K562 (cell line): ENCODE results near the gene OR2L13. TPM values are rescaled to one million over a fixed set of nuclear protein-coding genes. Genes with fewer than 3 reads are reported as not detected.

Experiments used
- ATAC-seq: fragments of 200-7000 bp; cut with Tn5 transposase; 3 replicates; pipeline ENCODE4 v1.9.1; 2020; ENCODE audit warnings: moderate library complexity
- BruUV-seq: library from RNA; stranded (reverse); fragments of 400-500 nt; replicated peaks from 2 replicates; lab custom pipeline; 2021; lab: Mats Ljungman, UMichigan
- CTCF ChIA-PET: fragments of 300-600 bp; formaldehyde crosslinking; extraction: SDS; loops from one replicate; lab custom pipeline; 2021; ENCODE audit warnings: low intra/inter-chr PET ratio; lab: Yijun Ruan, JAX
- POLR2A ChIA-PET: fragments of 300-600, 350-650 bp; sonication (Branson Sonifier 250); formaldehyde crosslinking; extraction: SDS; loops from one replicate; lab custom pipeline; 2021; ENCODE audit warnings: antibody characterized with exemption, inconsistent platforms; lab: Yijun Ruan, JAX
- DNase-seq, 4 experiments: peaks; one replicate each; pipeline versions ENCODE4 v3.0.0 to v3.0.0-alpha.2; 2011 to 2018; ENCODE audit warnings: low spot score in 3 of 4, mixed read lengths in 3 of 4; ENCODE audit errors: extremely low read depth in 1 of 4
- FAIRE-seq: peaks from 2 replicates; lab custom pipeline; 2011; peaks lifted over from hg19 to GRCh38; lab: Jason Lieb, UNC
- H2AFZ ChIP-seq: 2 replicates; pipeline ENCODE4 v1.6.0; 2011; ENCODE audit warnings: low read depth, low read length, control low read depth, inconsistent platforms
- H3K27ac ChIP-seq: fragments of 200-600 bp; 3 replicates; pipeline ENCODE4 v1.8.0; 2011; ENCODE audit warnings: low read depth, mild to moderate bottlenecking, control low read depth, inconsistent platforms, low read length, moderate library complexity, mixed read lengths; ENCODE audit errors: extremely low read depth
- H3K27me3 ChIP-seq, 2 experiments: fragments of 300-600 bp in 1 of 2; 2 replicates in 1 of 2; 3 replicates in 1 of 2; pipeline versions ENCODE4 v1.6.0 to v1.8.0; 2011; ENCODE audit warnings: inconsistent platforms in 2 of 2, low read length in 2 of 2, mild to moderate bottlenecking in 1 of 2, mixed read lengths in 1 of 2, moderate library complexity in 1 of 2; ENCODE audit not compliant: control insufficient read depth in 2 of 2, insufficient read depth in 2 of 2
- H3K36me3 ChIP-seq: fragments of 300-600 bp; 3 replicates; pipeline ENCODE4 v1.8.0; 2011; ENCODE audit warnings: mild to moderate bottlenecking, low read length, inconsistent platforms; ENCODE audit not compliant: control insufficient read depth, insufficient read depth
- H3K4me1 ChIP-seq, 2 experiments: fragments of 200-600 bp in 1 of 2; replicated peaks in 1 of 2; 2 replicates in 1 of 2; 3 replicates in 1 of 2; pipeline versions ENCODE4 v1.5.1 to v1.8.0; 2011; ENCODE audit warnings: inconsistent platforms in 2 of 2, low read length in 2 of 2, mild to moderate bottlenecking in 1 of 2, mixed read lengths in 1 of 2, moderate library complexity in 1 of 2; ENCODE audit not compliant: control insufficient read depth in 2 of 2, insufficient read depth in 2 of 2
- H3K4me2 ChIP-seq: 2 replicates; pipeline ENCODE4 v1.6.1; 2011; ENCODE audit warnings: low read length, control low read depth, inconsistent platforms, mixed read lengths; ENCODE audit not compliant: insufficient read depth
- H3K4me3 ChIP-seq: fragments of 200-600 bp; sonication (generic), shearing (Covaris generic); 2 replicates; pipeline ENCODE4 v1.5.1; 2016; ENCODE audit warnings: control low read depth, inconsistent platforms
- H3K79me2 ChIP-seq: fragments of 200-600 bp; 3 replicates; pipeline ENCODE4 v1.8.0; 2011; ENCODE audit warnings: low read length, inconsistent platforms; ENCODE audit not compliant: control insufficient read depth, insufficient read depth
- H3K9ac ChIP-seq, 2 experiments: 2 replicates each; pipeline versions ENCODE4 v1.6.0 to v1.6.1; 2011; ENCODE audit warnings: low read depth in 2 of 2, low read length in 2 of 2, control low read depth in 1 of 2, inconsistent platforms in 1 of 2, mild to moderate bottlenecking in 1 of 2, mixed read lengths in 1 of 2; ENCODE audit not compliant: insufficient read depth in 1 of 2
- H3K9me1 ChIP-seq: one replicate; pipeline ENCODE4 v1.6.0; 2011; ENCODE audit warnings: inconsistent platforms, mild to moderate bottlenecking, low read length, moderate library complexity; ENCODE audit not compliant: control insufficient read depth, insufficient read depth
- H3K9me3 ChIP-seq: replicated peaks from 2 replicates; pipeline ENCODE4 v1.5.1; 2011; ENCODE audit warnings: low read depth, low read length, inconsistent platforms; ENCODE audit not compliant: control insufficient read depth, insufficient read depth
- H4K20me1 ChIP-seq: replicated peaks from 2 replicates; pipeline ENCODE4 v1.6.1; 2011; ENCODE audit warnings: low read length, inconsistent platforms, mixed read lengths; ENCODE audit not compliant: control insufficient read depth, insufficient read depth
- BCLAF1 ChIP-seq, 2 experiments: fragments of 450-650 bp in 1 of 2; IDR thresholded peaks; 2 replicates each; pipeline ENCODE4 v1.6.1; 2011 to 2017; ENCODE audit warnings: low read depth in 2 of 2, antibody characterized with exemption in 1 of 2, borderline replicate concordance in 1 of 2, low read length in 1 of 2, mild to moderate bottlenecking in 1 of 2, mixed read lengths in 1 of 2; ENCODE audit not compliant: control insufficient read depth in 1 of 2
- FIP1L1 ChIP-seq: fragments of 200-400 bp; formaldehyde crosslinking; IDR thresholded peaks from 2 replicates; pipeline ENCODE4 v1.6.1; 2018; ENCODE audit warnings: mild to moderate bottlenecking, low read depth, low read length; ENCODE audit not compliant: poor library complexity, severe bottlenecking
- HCFC1 ChIP-seq: IDR thresholded peaks from 2 replicates; pipeline ENCODE4 v1.6.1; 2012; ENCODE audit warnings: low read depth, low read length, improper control_type of control experiment
- NFE2 ChIP-seq: IDR thresholded peaks from 2 replicates; pipeline ENCODE4 v1.6.1; 2014; ENCODE audit warnings: antibody characterized with exemption, low read depth
- SAFB ChIP-seq: fragments of 200-400 bp; formaldehyde crosslinking; IDR thresholded peaks from 2 replicates; pipeline ENCODE4 v1.6.1; 2017; ENCODE audit warnings: low read depth, low read length, borderline replicate concordance
- SIN3B ChIP-seq: fragments of 450-650 bp; IDR thresholded peaks from 2 replicates; pipeline ENCODE4 v1.6.1; 2017; ENCODE audit warnings: low read depth, mild to moderate bottlenecking, moderate library complexity
- SMARCE1 ChIP-seq: fragments of 450-650 bp; IDR thresholded peaks from 2 replicates; pipeline ENCODE4 v1.7.1; 2016; ENCODE audit warnings: mild to moderate bottlenecking
- ZFP36 ChIP-seq: fragments of 150-350 bp; IDR thresholded peaks from 2 replicates; pipeline ENCODE4 v1.6.1; 2018; ENCODE audit warnings: low read length, low read depth; ENCODE audit not compliant: partially characterized antibody
- ZNF140 ChIP-seq: fragments of 250-450 bp; sonication (Bioruptor Pico); IDR thresholded peaks from 2 replicates; pipeline ENCODE4 v1.8.0; 2021; ENCODE audit warnings: moderate library complexity, mild to moderate bottlenecking, inconsistent platforms
- whole genome bisulfite sequencing: fragments of 100-300 bp; shearing (Covaris generic); methylation state at CpG from one replicate; pipeline ENCODE4 v1.1.6; 2016; ENCODE audit warnings: low coverage, mixed read lengths; ENCODE audit not compliant: insufficient coverage; ENCODE audit errors: missing lambda C conversion rate; 5-methylcytosine and 5-hydroxymethylcytosine counted together
- in situ Hi-C: fragments of 300-500 bp; cut with MboI; formaldehyde crosslinking; loops from 4 replicates; pipeline ENCODE4 v1.15.0; 2018; ENCODE audit warnings: inconsistent platforms, mixed read lengths
- intact Hi-C: fragments of 100-400 bp; cut with micrococcal nuclease; formaldehyde crosslinking; loops from 2 replicates; pipeline ENCODE4 v1.14.2; 2022
- polyA plus RNA-seq, 8 experiments: library from polyadenylated mRNA; depleted of rRNA in 4 of 8; stranded (reverse) in 5 of 8; unstranded in 3 of 8; fragments of >200 nt; fragmentation: Nextera tagmentation in 2 of 8; fragmentation: Illumina TruSeq in 1 of 8; extraction: Ambion mirVana in 2 of 8; extraction: Trizol in 1 of 8; gene quantifications; 2 replicates each; pipeline versions ENCODE4 v1.2.1 to v1.2.3, GENCODE V29; 2011 to 2014; ENCODE audit warnings: inconsistent platforms in 1 of 8, missing spikeins in 1 of 8
- total RNA-seq, 7 experiments: library from RNA; depleted of rRNA in 6 of 7; stranded (reverse); fragments of >200 nt in 6 of 7; fragmentation: Illumina TruSeq in 2 of 7; extraction: Trizol in 2 of 7; gene quantifications; 2 replicates each; pipeline versions ENCODE4 v1.2.1 to v1.2.3, GENCODE V29; 2011 to 2021; ENCODE audit warnings: low replicate concordance in 1 of 7

Gene OR2L13
- total and polyA plus RNA-seq, 9 of the 15 experiments (the other 6 are each of a cell fraction or from before 2014, with no cell fraction given): not detected

GRCh38 chr1:248114890-248115289 is 19.9 kb downstream of the OR2L13 start:
- Histone ChIP-seq H3K27me3 (no peaks in the 10 kb centered on the region), H3K9me3 (peaks cover 3% of the 10 kb centered on the region; the same call in 1 of the 2 replicates), H3K9ac (no peak overlapping the region), H3K9me1 (no peaks in the 10 kb centered on the region), H4K20me1 (no peaks in the 10 kb centered on the region), H3K79me2 (no peaks in the 10 kb centered on the region), H3K4me1 (no peaks in the 10 kb centered on the region), H3K4me3 (no peak overlapping the region), H3K36me3 (no peaks in the 10 kb centered on the region), H2AFZ (no peak overlapping the region), H3K27ac (no peak overlapping the region), H3K4me2 (no peak overlapping the region)
- FAIRE-seq: no peak
- DNase-seq: no peak
- in situ Hi-C loops (no loop called here), intact Hi-C loops (no loop called here)
- CTCF ChIA-PET: no interaction called here
- 0% methylated on average over 7 of the region's 7 CpGs for WGBS
- no peak for ATAC-seq
- no peak for TF ChIP-seq HCFC1
- TF ChIP-seq ZNF140: no peak
- TF ChIP-seq ZFP36: no peak
- no peak for TF ChIP-seq NFE2
- TF ChIP-seq BCLAF1 (IDR thresholded peaks at IDR 0.05; ENCODE audit: borderline replicate concordance in 1 of 2, control insufficient read depth in 1 of 2, low read depth in 2 of 2, low read length in 1 of 2): no peak
- TF ChIP-seq SAFB: no peak
- TF ChIP-seq FIP1L1: no peak
- no peak for TF ChIP-seq SMARCE1
- no peak for TF ChIP-seq SIN3B
- BruUV-seq: no TSS peak
- POLR2A ChIA-PET: interaction anchor here (0.7 kb wide), 1 partner anchor 98 kb away, joined by 3 read pairs; no protein-coding TSS in a partner anchor
